Umbilical cord (tissue), 2 donors: ENCODE results near the gene SLC35G6. TPM values are rescaled to one million over a fixed set of nuclear protein-coding genes. Genes with fewer than 3 reads are reported as not detected.

ENCODE experiments used
- DNase-seq: peaks from one replicate; pipeline ENCODE4 v3.0.0-alpha.2; 2015; ENCODE audit warnings: low spot score
- total RNA-seq: library from RNA; depleted of rRNA; stranded (reverse); fragments of >200 nt; gene quantifications from one replicate; pipeline ENCODE4 v1.2.3, GENCODE V29; 2014; ENCODE audit warnings: low replicate concordance; ENCODE audit not compliant: insufficient read depth

SLC35G6 gene
- total RNA-seq, 1 donor from 2014 or later = 0.24 TPM

GRCh38 chr17:7502171-7502847, 21.1 kb downstream of the SLC35G6 start:
- no peak for DNase-seq

DNA sequence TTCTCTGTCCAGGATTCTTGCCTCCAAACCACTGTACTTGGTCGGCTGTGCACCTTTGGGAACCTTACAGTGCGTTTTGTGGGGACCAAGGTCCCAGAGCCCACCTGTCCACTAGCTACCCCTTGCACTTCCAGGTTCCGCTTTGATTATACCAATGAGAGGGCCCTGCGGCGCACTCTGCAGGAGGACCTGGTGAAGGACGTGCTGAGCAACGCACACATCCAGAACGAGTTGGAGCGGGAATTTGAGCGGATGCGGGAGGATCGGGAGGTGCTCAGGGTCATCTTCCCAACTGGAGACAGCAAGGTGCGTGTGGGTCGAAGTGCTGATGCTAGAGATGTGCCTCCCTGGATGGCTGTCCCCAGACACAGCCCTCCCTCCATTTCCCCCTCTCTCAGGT, 21.7 kb downstream of the SLC35G6 start:
- no peak for DNase-seq

DNA sequence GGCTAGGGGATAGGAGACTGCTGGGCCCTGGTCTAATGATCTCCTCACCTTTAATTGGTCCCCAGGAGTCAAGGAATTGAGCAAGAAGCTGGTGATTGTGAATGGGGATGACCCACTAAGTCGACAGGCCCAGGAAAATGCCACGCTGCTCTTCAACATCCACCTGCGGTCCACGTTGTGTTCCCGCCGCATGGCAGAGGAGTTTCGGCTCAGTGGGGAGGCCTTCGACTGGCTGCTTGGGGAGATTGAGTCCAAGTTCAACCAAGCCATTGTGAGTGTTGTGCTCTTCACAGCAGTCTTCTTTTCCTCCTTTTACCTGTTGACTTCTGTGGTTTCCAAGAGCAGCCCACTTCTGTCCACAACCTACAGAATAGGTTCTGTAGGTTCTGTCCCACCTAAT, 22.3 kb downstream of the SLC35G6 start:
- DNase-seq = no peak

GRCh38 chr17:7508145-7508544, 26.9 kb downstream of the SLC35G6 start:
- DNase-seq = no peak

DNA sequence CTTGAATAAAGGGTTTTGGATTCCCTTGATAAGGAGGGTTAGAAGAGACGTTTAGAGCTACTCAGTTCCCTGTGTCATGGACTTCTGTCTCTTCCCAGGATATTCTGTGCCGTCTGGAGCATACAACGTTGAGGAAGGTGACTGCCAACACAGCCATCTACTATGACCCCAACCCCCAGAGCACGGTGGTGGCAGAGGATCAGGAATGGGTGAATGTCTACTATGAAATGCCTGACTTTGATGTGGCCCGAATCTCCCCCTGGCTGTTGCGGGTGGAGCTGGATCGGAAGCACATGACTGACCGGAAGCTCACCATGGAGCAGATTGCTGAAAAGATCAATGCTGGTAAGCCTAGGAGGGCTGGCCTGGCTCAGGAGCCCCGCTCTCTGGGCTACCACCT, 27.6 kb downstream of the SLC35G6 start:
- DNase-seq = no peak

- DNase-seq = no peak
Observed at GRCh38 chr17:7509937-7510336, 28.7 kb downstream of the SLC35G6 start.

- no peak for DNase-seq
Observed at GRCh38 chr17:7511108-7511507, 29.9 kb downstream of the SLC35G6 start.

- no peak for DNase-seq
Observed at GRCh38 chr17:7512105-7512504, 30.9 kb downstream of the SLC35G6 start.

- no peak for DNase-seq
Observed at GRCh38 chr17:7512824-7513540, 31.7 kb downstream of the SLC35G6 start.

- no peak for DNase-seq
Observed at GRCh38 chr17:7513850-7514419, 32.7 kb downstream of the SLC35G6 start.

- no peak for DNase-seq
Observed at GRCh38 chr17:7515911-7516610, 34.8 kb downstream of the SLC35G6 start.

GRCh38 chr17:7523033-7523432, 41.8 kb downstream of the SLC35G6 start:
- no peak for DNase-seq

DNA sequence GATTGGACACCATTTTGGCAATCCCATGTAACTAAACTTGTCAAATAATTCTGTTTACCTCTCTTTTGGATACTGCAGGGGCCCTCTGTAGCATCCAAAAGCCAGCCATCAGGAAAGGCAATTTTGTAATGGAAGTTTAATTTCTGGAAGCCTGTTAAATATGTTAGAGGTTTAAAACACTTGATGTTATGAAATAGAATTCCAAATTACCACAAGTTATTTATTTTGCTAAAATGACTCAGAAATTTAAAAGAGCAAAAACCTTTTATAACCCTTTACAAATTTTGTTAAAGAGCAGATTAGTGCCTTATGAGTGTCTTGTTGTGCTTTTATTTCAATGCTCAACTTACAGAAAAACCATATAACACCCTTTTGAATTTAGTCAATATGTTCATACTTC, 47.6 kb downstream of the SLC35G6 start:
- no peak for DNase-seq

DNA sequence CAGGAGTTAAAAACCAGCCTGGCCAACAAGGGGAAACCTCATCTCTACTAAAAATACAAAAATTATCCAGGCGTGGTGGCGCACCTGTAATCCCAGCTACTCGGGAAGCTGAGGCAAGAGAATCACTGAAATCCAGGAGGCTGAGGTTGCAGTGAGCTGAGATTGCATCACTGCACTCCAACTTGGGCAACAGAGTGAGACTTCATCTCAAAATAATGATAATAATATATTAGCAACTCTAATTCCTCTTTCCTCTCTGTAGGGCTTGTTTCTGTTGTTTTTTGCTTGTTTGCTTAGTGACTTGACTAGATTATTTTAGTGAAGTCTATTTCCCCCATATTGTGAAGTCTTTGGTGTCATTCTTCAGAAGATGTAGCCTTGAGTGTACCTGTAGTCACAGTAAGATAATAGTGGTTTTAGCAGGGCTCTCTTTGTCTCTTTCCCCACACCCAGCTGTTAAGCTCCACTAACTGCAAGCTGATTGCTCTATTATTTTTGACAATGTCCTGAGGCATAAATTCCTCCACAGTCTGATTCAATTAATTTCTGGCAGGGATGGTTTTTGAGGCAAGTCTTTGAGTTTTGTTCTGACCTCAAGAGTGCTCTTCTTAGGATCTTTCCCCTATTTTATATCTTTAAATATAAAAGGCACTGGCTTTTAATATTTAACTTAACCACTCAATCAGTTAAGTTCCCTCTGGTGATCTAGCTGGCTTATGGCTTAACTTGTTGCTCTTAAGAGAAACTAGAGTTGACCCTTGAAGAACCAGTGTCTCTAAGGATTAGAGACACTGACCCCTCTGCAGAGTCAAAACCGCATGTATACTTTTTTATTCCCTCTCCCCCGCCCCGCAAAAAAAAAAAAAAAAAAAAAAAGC, 49.0 kb downstream of the SLC35G6 start:
- no peak for DNase-seq

Other genes with a start within 250 kb of the SLC35G6 start
- 64.8 TPM for gene DVL2, start 246.9 kb upstream of the SLC35G6 start, total RNA-seq
- gene PHF23, start 242.0 kb upstream of the SLC35G6 start, total RNA-seq = 29.1 TPM
- gene GABARAP, start 239.0 kb upstream of the SLC35G6 start, total RNA-seq = 240 TPM
- 15.4 TPM for gene CTDNEP1, start 229.7 kb upstream of the SLC35G6 start, total RNA-seq
- 13.7 TPM for gene ELP5, start 229.2 kb upstream of the SLC35G6 start, total RNA-seq
- gene CLDN7, start 219.0 kb upstream of the SLC35G6 start, total RNA-seq = 14.2 TPM
- 7.7 TPM for gene SLC2A4, start 199.7 kb upstream of the SLC35G6 start, total RNA-seq
- gene YBX2, start 186.8 kb upstream of the SLC35G6 start, total RNA-seq = 0.96 TPM
- gene EIF5A, start 173.8 kb upstream of the SLC35G6 start, total RNA-seq = 136 TPM
- gene GPS2, start 166.1 kb upstream of the SLC35G6 start, total RNA-seq = 20.5 TPM
- gene NEURL4, start 152.1 kb upstream of the SLC35G6 start, total RNA-seq = 35.6 TPM
- 5.3 TPM for gene ACAP1, start 144.9 kb upstream of the SLC35G6 start, total RNA-seq
- 18.3 TPM for gene KCTD11, start 129.3 kb upstream of the SLC35G6 start, total RNA-seq
- not detected for gene TMEM95, start 126.3 kb upstream of the SLC35G6 start, total RNA-seq
- 12.8 TPM for gene TNK1, start 100.4 kb upstream of the SLC35G6 start, total RNA-seq
- 21.9 TPM for gene PLSCR3, start 86.9 kb upstream of the SLC35G6 start, total RNA-seq
- gene TMEM256, start 77.3 kb upstream of the SLC35G6 start, total RNA-seq = 89.3 TPM
- gene NLGN2, start 73.6 kb upstream of the SLC35G6 start, total RNA-seq = 4.8 TPM
- not detected for gene SPEM1, start 61.1 kb upstream of the SLC35G6 start, total RNA-seq
- not detected for gene SPEM2, start 55.8 kb upstream of the SLC35G6 start, total RNA-seq
- 0.96 TPM for gene SPEM3, start 52.6 kb upstream of the SLC35G6 start, total RNA-seq
- gene TMEM102, start 46.0 kb upstream of the SLC35G6 start, total RNA-seq = 1.9 TPM
- 12.8 TPM for gene FGF11, start 41.9 kb upstream of the SLC35G6 start, total RNA-seq
- 8.9 TPM for gene CHRNB1, start 36.4 kb upstream of the SLC35G6 start, total RNA-seq
- 18.1 TPM for gene ZBTB4, start 1.8 kb upstream of the SLC35G6 start, total RNA-seq
- gene POLR2A, start 2.9 kb downstream of the SLC35G6 start, total RNA-seq = 40.7 TPM
- 14.9 TPM for gene TNFSF12, start 67.6 kb downstream of the SLC35G6 start, total RNA-seq
- gene TNFSF13, start 77.3 kb downstream of the SLC35G6 start, total RNA-seq = 7.7 TPM
- gene SENP3, start 80.5 kb downstream of the SLC35G6 start, total RNA-seq = 56.6 TPM
- gene CD68, start 98.2 kb downstream of the SLC35G6 start, total RNA-seq = 8.4 TPM
- 38.0 TPM for gene MPDU1, start 102.4 kb downstream of the SLC35G6 start, total RNA-seq
- 1.9 TPM for gene SOX15, start 108.6 kb downstream of the SLC35G6 start, total RNA-seq
- 32.7 TPM for gene FXR2, start 133.5 kb downstream of the SLC35G6 start, total RNA-seq
- 39.7 TPM for gene SAT2, start 146.4 kb downstream of the SLC35G6 start, total RNA-seq
- gene SHBG, start 148.7 kb downstream of the SLC35G6 start, total RNA-seq = 3.9 TPM
- gene ATP1B2, start 169.5 kb downstream of the SLC35G6 start, total RNA-seq = 2.6 TPM
- 9.6 TPM for gene TP53, start 206.0 kb downstream of the SLC35G6 start, total RNA-seq
- 2.4 TPM for gene WRAP53, start 207.0 kb downstream of the SLC35G6 start, total RNA-seq
- gene EFNB3, start 223.8 kb downstream of the SLC35G6 start, total RNA-seq = 1.9 TPM
- gene DNAH2, start 236.3 kb downstream of the SLC35G6 start, total RNA-seq = not detected